ENCODE measurements around the gene NKX6-2.

DNA sequence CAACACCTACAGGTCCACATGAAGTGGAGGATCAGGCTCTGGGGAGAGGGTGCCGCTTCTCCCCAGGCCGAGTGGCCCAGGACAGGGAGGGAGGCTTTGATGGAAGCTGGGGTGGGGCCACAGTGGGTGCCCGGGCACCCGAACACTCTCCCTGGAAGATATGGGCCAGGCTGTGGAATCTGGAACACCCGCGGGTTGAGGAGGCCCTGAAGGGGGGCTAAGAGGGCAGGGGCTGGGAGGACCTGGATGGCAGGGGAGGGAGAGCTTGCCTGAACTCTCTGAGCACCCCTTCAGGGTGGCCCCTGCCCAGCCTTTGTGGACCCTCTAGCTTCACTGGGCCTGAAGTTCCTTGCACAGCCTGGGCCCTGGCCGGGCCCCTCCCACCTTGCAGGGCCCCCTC, 4.5 kb upstream of the NKX6-2 start:
- TF ChIP-seq EZH2 (IDR thresholded peaks at IDR 0.05; ENCODE audit: insufficient read depth, poor library complexity, severe bottlenecking) (no peak), EZH2phosphoT487 (IDR thresholded peaks at IDR 0.05; ENCODE audit: insufficient read depth, low read depth) (no peak)

Measured in GM23248 (cell line).